Uterus (tissue), 4 donors: Measurements from ENCODE around the gene STYK1. TPM values are rescaled to one million over a fixed set of nuclear protein-coding genes. Genes with fewer than 3 reads are reported as not detected.

ENCODE experiments used
- DNase-seq, 2 donors: peaks; one replicate each; pipeline ENCODE4 v3.0.0-alpha.2; 2019 to 2020
- H3K27ac ChIP-seq, 2 donors: fragments of 200-600 bp; sonication (generic); 1 replicate in 1 of 2; 2 replicates in 1 of 2; pipeline ENCODE4 v1.5.1; 2016 to 2018
- H3K27me3 ChIP-seq, 2 donors: fragments of 200-600 bp; sonication (generic); one replicate each; pipeline ENCODE4 v1.5.1; 2018 to 2019; ENCODE audit warnings: control low read depth in 1 of 2
- H3K36me3 ChIP-seq, 2 donors: fragments of 200-600 bp; sonication (generic); one replicate each; pipeline ENCODE4 v1.5.1; 2019; ENCODE audit warnings: control low read depth in 1 of 2
- H3K4me1 ChIP-seq, 2 donors: fragments of 200-600 bp; sonication (generic); one replicate each; pipeline ENCODE4 v1.5.1; 2018 to 2019; ENCODE audit warnings: control low read depth in 1 of 2
- H3K4me3 ChIP-seq, 2 donors: fragments of 200-600 bp; sonication (generic); 1 replicate in 1 of 2; 2 replicates in 1 of 2; pipeline ENCODE4 v1.5.1; 2018 to 2019; ENCODE audit warnings: mild to moderate bottlenecking in 1 of 2
- H3K9me3 ChIP-seq, 2 donors: fragments of 200-600 bp; sonication (generic); one replicate each; pipeline ENCODE4 v1.5.1; 2019; ENCODE audit warnings: control low read depth in 1 of 2
- CTCF ChIP-seq, 4 experiments: fragments of 200-600 bp in 2 of 4; fragments of 450-650 bp in 2 of 4; sonication (generic) in 2 of 4; IDR thresholded peaks; one replicate each; pipeline ENCODE4 v1.5.1; 2016 to 2019; ENCODE audit warnings: antibody characterized with exemption in 4 of 4, mild to moderate bottlenecking in 2 of 4, moderate library complexity in 1 of 4
- POLR2A ChIP-seq, 2 donors: fragments of 450-650 bp; IDR thresholded peaks; one replicate each; pipeline ENCODE4 v1.6.1; 2016; ENCODE audit warnings: antibody characterized with exemption in 2 of 2, mild to moderate bottlenecking in 1 of 2, moderate library complexity in 1 of 2
- intact Hi-C: fragments of 100-400 bp; cut with DNase I; formaldehyde crosslinking; loops from one replicate; pipeline ENCODE4 v1.15.1; 2023; ENCODE audit warnings: low total_unique reads
- total RNA-seq, 4 donors: library from RNA; depleted of rRNA in 3 of 4; stranded (reverse); fragments of >200 nt in 3 of 4; gene quantifications; one replicate each; pipeline versions ENCODE4 v1.1.0 to v1.2.4, GENCODE V29; 2014 to 2023
- donor health status: DM: yes; HTN: yes; CAD: no.

Gene STYK1
- total RNA-seq, 4 donors from 2014 or later, result 0.62 to 2.1 TPM; not detected in 2

- intact Hi-C loops, result no loop called here
Observed at GRCh38 chr12:10633541-10633940, 40.3 kb downstream of the STYK1 start.

GRCh38 chr12:10632226-10632625 is 41.6 kb downstream of the STYK1 start:
- Histone ChIP-seq H3K27me3 (no peaks in the 10 kb centered on the region), H3K4me1 (no peaks in the 10 kb centered on the region), H3K4me3 (no peak overlapping the region), H3K9me3 (no peaks in the 10 kb centered on the region), H3K27ac (no peak overlapping the region), H3K36me3 (no peaks in the 10 kb centered on the region)
- intact Hi-C loops, result no loop called here
- DNase-seq, result no peak
- no peak for TF ChIP-seq CTCF (IDR thresholded peaks at IDR 0.05)
- no peak for TF ChIP-seq POLR2A (IDR thresholded peaks at IDR 0.05)

More at GRCh38 chr12:10633541-10633940, 40.3 kb downstream of the STYK1 start:
- no peak for DNase-seq
- no peaks in the 10 kb centered on the region for H3K4me1 ChIP-seq
- H3K27ac ChIP-seq, result no peak overlapping the region
- no peaks in the 10 kb centered on the region for H3K36me3 ChIP-seq
- H3K27me3 ChIP-seq, result no peaks in the 10 kb centered on the region
- H3K9me3 ChIP-seq, result no peaks in the 10 kb centered on the region
- TF ChIP-seq CTCF (IDR thresholded peaks at IDR 0.05) (no peak), POLR2A (IDR thresholded peaks at IDR 0.05) (no peak)
- no peak overlapping the region for H3K4me3 ChIP-seq

- no peaks in the 10 kb centered on the region for H3K36me3 ChIP-seq
- H3K4me3 ChIP-seq, result no peak overlapping the region
- no peak for TF ChIP-seq CTCF (IDR thresholded peaks at IDR 0.05)
- TF ChIP-seq POLR2A (IDR thresholded peaks at IDR 0.05), result no peak
- intact Hi-C loops, result no loop called here
- no peaks in the 10 kb centered on the region for H3K9me3 ChIP-seq
- no peaks in the 10 kb centered on the region for H3K4me1 ChIP-seq
- no peak for DNase-seq
- H3K27me3 ChIP-seq, result no peaks in the 10 kb centered on the region
- H3K27ac ChIP-seq, result no peak overlapping the region
Observed at GRCh38 chr12:10624605-10625004, 49.2 kb downstream of the STYK1 start.

GRCh38 chr12:10623131-10623530 is 50.7 kb downstream of the STYK1 start:
- H3K4me1 ChIP-seq, result no peaks in the 10 kb centered on the region
- no peaks in the 10 kb centered on the region for H3K36me3 ChIP-seq
- H3K27me3 ChIP-seq, result no peaks in the 10 kb centered on the region
- H3K27ac ChIP-seq, result no peak overlapping the region
- no peak for TF ChIP-seq POLR2A (IDR thresholded peaks at IDR 0.05)
- no peak for TF ChIP-seq CTCF (IDR thresholded peaks at IDR 0.05)
- no peaks in the 10 kb centered on the region for H3K9me3 ChIP-seq
- no peak overlapping the region for H3K4me3 ChIP-seq
- intact Hi-C loops, result no loop called here
- DNase-seq, result no peak

- no peak overlapping the region for H3K4me3 ChIP-seq
- H3K36me3 ChIP-seq, result no peaks in the 10 kb centered on the region
- H3K27ac ChIP-seq, result no peak overlapping the region
- DNase-seq, result no peak
- intact Hi-C loops, result no loop called here
- H3K27me3 ChIP-seq, result no peaks in the 10 kb centered on the region
- no peaks in the 10 kb centered on the region for H3K4me1 ChIP-seq
- no peaks in the 10 kb centered on the region for H3K9me3 ChIP-seq
- no peak for TF ChIP-seq CTCF (IDR thresholded peaks at IDR 0.05)
- TF ChIP-seq POLR2A (IDR thresholded peaks at IDR 0.05), result no peak
Observed at GRCh38 chr12:10621278-10621677, 52.6 kb downstream of the STYK1 start.
